Measurements from ENCODE around the gene SIL1. TPM values are rescaled to one million over a fixed set of nuclear protein-coding genes. Genes with fewer than 3 reads are reported as not detected.

Gene SIL1
- total and polyA plus RNA-seq, 9 of the 15 experiments (the other 6 are each of a cell fraction or from before 2014, with no cell fraction given) = 1.3 to 30.5 (median 18.1) TPM

DNA sequence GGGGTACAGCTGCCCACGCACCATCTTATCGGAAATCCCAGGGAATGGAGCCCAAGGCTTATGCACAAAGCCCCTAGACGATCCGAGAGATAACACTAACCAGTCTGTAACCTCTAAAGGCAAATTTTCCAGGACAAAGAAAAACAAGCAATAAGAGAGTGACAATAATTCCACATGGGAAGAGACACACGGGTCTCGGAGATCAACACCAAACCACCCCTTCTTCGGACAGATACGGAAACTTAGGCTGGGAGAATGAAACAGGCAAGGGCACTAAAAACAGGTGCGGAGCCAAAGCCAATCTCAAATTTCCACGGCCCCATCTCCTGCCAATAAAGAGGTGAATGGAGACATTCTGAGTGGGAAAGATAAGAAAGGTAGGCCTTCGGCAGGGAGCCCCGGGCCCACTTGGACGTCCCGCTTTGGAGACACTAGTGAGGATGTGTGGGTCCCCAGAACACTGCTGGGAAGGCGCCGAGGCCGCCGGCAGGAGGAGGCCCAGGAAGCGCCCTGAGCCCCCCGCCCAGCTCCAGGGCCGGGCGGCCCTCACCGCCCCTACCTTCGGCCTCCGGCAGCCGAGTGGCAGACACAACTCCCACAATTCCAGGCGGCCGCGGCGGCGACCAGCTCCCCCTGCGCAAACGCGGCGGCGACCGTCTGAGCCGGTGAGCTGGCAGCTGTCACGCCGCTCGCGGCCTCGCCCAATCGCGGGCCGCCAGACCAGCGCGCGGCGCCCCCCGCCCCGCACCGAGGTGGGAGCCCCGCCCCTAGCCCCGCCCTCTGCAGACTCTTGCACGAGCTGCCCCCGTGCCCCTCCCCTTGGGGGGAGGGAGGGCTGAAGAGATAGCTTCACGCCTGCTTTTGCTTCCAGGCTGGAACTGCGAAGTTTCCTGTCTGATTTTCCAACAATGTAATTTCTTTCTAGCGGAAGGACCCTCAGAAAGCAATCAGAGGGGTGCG is at the start of gene SIL1 (continued):
- TF ChIP-seq ZNF239 (CRISPR knock-in tag; IDR thresholded peaks at IDR 0.05) (no peak), SRSF9 (IDR thresholded peaks at IDR 0.05; ENCODE audit: borderline replicate concordance, low read depth, low read length) (no peak), POLR2AphosphoS2 (IDR thresholded peaks at IDR 0.05; ENCODE audit: low read length) (peak; percentile 61; the same call in 1 of the 2 replicates), NONO (IDR thresholded peaks at IDR 0.05; ENCODE audit: low read depth in 2 of 2, low read length in 1 of 2) (peak; percentile 64 to 66; a peak in 3 of 4 replicates), SPI1 (IDR thresholded peaks at IDR 0.05; ENCODE audit: borderline replicate concordance, low read depth, low read length) (no peak), ZBED1 (IDR thresholded peaks at IDR 0.05) (no peak), ESRRB (CRISPR knock-in tag; IDR thresholded peaks at IDR 0.05; ENCODE audit: borderline replicate concordance) (no peak), CHD2 (IDR thresholded peaks at IDR 0.05; ENCODE audit: low read depth, low read length) (0 out of 2 replicates have a peak, but pooled peaks have one; percentile 14), ZEB2 (IDR thresholded peaks at IDR 0.05) (0 out of 2 replicates have a peak, but pooled peaks have one; percentile 18), SNIP1 (IDR thresholded peaks at IDR 0.05; ENCODE audit: low read depth) (no peak), EP300 (IDR thresholded peaks at IDR 0.05; ENCODE audit: low read length) (no peak; the same call in none of the 2 replicates), CBFB (CRISPR knock-in tag; IDR thresholded peaks at IDR 0.05) (no peak), CEBPB (tag; IDR thresholded peaks at IDR 0.05) (no peak), SREBF2 (CRISPR knock-in tag; IDR thresholded peaks at IDR 0.05) (no peak), HCFC1 (IDR thresholded peaks at IDR 0.05; ENCODE audit: low read depth, low read length) (peak; percentile 69), ZC3H4 (CRISPR knock-in tag; IDR thresholded peaks at IDR 0.05; ENCODE audit: borderline replicate concordance) (no peak), PURB (CRISPR knock-in tag; IDR thresholded peaks at IDR 0.05; ENCODE audit: low read depth) (no peak), SMARCE1 (IDR thresholded peaks at IDR 0.05) (peak; percentile 78), TBP (optimal IDR thresholded peaks at IDR 0.05; ENCODE audit: low read depth, low read length) (peak; percentile 77), TAF15 (IDR thresholded peaks at IDR 0.05; ENCODE audit: low read depth, low read length) (no peak), DNMT1 (IDR thresholded peaks at IDR 0.05) (no peak), MYNN (IDR thresholded peaks at IDR 0.05) (no peak), MYNN (CRISPR knock-in tag; IDR thresholded peaks at IDR 0.05) (no peak), HES1 (IDR thresholded peaks at IDR 0.05; ENCODE audit: low read depth) (no peak), SIRT6 (IDR thresholded peaks at IDR 0.05; ENCODE audit: low read depth, low read length) (no peak)
- TF ChIP-seq, protein P1, sequence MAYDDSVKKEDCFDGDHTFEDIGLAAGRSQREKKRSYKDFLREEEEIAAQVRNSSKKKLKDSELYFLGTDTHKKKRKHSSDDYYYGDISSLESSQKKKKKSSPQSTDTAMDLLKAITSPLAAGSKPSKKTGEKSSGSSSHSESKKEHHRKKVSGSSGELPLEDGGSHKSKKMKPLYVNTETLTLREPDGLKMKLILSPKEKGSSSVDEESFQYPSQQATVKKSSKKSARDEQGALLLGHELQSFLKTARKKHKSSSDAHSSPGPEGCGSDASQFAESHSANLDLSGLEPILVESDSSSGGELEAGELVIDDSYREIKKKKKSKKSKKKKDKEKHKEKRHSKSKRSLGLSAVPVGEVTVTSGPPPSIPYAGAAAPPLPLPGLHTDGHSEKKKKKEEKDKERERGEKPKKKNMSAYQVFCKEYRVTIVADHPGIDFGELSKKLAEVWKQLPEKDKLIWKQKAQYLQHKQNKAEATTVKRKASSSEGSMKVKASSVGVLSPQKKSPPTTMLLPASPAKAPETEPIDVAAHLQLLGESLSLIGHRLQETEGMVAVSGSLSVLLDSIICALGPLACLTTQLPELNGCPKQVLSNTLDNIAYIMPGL (CRISPR knock-in tag; IDR thresholded peaks at IDR 0.05) = no peak
